Mammary epithelial cell (primary cell): Measurements from ENCODE around the gene DNAH10.

Experiments
- CTCF ChIP-seq, 2 donors: IDR thresholded peaks in 1 of 2; conservative IDR thresholded peaks in 1 of 2; 2 replicates each; pipeline ENCODE4 v1.5.1; 2011 to 2012; ENCODE audit warnings: inconsistent platforms in 2 of 2, low read length in 2 of 2, mild to moderate bottlenecking in 2 of 2, control low read depth in 1 of 2, low read depth in 1 of 2; ENCODE audit not compliant: insufficient read depth in 1 of 2; ENCODE audit errors: extremely low read depth in 1 of 2
- EZH2 ChIP-seq: IDR thresholded peaks from 2 replicates; pipeline ENCODE4 v1.6.1; 2012; ENCODE audit warnings: low read length, inconsistent platforms, borderline replicate concordance

- TF ChIP-seq CTCF (conservative IDR thresholded peaks at IDR 0.05 in 1 of 2, IDR thresholded peaks at IDR 0.05 in 1 of 2; ENCODE audit: extremely low read depth in 1 of 2, insufficient read depth in 1 of 2, low read depth in 1 of 2, low read length in 2 of 2) (no peak), EZH2 (no peak)
These were observed 48.7 kb upstream of the DNAH10 start for GRCh38 chr12:123713398-123713797.
